ENCODE results near the gene CEACAM4.

CEACAM4 gene

DNA sequence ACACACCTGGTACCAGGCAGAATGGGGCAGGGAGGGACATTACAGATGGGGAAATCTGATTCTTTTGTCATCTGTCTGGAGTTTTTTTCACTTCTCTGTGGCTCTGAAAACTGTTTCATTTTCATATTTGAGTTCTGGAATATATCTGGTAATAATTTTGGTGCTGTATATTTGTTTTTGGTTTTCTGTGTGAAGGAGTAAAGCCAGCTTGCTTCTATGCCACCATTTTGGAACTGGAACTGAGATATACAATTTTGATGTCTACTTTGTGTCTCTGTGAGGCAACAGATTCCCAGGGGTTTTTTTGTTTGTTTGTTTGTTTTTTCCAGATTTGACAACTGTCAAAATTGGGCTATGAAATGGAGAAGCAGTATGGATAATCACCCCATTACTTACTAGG lies 16.1 kb downstream of the CEACAM4 start:
- TF ChIP-seq, protein P1, sequence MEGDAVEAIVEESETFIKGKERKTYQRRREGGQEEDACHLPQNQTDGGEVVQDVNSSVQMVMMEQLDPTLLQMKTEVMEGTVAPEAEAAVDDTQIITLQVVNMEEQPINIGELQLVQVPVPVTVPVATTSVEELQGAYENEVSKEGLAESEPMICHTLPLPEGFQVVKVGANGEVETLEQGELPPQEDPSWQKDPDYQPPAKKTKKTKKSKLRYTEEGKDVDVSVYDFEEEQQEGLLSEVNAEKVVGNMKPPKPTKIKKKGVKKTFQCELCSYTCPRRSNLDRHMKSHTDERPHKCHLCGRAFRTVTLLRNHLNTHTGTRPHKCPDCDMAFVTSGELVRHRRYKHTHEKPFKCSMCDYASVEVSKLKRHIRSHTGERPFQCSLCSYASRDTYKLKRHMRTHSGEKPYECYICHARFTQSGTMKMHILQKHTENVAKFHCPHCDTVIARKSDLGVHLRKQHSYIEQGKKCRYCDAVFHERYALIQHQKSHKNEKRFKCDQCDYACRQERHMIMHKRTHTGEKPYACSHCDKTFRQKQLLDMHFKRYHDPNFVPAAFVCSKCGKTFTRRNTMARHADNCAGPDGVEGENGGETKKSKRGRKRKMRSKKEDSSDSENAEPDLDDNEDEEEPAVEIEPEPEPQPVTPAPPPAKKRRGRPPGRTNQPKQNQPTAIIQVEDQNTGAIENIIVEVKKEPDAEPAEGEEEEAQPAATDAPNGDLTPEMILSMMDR (IDR thresholded peaks at IDR 0.05; ENCODE audit: insufficient read depth, low read depth, low read length, missing control alignments) = no peak
- H3K4me3 ChIP-seq (ENCODE audit: low read length) = no peak overlapping the region
- no peak for DNase-seq (ENCODE audit: low read depth)

DNA sequence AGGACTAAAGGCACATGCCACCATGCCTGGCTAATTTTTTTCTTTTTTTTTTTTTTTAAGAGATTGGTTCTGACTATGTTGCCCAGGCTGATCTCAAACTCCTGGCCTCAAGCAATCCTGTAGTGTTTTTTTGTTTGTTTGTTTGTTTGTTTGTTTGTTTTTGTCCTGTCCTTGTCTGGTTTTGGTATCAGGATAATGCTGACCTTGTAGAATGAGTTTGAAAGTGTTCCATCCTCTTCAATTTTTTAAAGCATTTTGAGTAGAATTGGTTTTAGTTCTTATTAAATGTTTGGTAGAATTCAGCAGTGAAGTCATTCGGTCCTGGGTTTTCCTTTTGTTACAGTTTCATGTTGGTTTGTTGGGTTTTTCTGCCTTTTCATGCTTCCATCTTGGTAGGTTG lies 19.2 kb downstream of the CEACAM4 start:
- no peak for DNase-seq (ENCODE audit: low read depth)
- TF ChIP-seq, protein P1 (IDR thresholded peaks at IDR 0.05; ENCODE audit: insufficient read depth, low read depth, low read length, missing control alignments) = no peak
- no peak overlapping the region for H3K4me3 ChIP-seq (ENCODE audit: low read length)

DNA sequence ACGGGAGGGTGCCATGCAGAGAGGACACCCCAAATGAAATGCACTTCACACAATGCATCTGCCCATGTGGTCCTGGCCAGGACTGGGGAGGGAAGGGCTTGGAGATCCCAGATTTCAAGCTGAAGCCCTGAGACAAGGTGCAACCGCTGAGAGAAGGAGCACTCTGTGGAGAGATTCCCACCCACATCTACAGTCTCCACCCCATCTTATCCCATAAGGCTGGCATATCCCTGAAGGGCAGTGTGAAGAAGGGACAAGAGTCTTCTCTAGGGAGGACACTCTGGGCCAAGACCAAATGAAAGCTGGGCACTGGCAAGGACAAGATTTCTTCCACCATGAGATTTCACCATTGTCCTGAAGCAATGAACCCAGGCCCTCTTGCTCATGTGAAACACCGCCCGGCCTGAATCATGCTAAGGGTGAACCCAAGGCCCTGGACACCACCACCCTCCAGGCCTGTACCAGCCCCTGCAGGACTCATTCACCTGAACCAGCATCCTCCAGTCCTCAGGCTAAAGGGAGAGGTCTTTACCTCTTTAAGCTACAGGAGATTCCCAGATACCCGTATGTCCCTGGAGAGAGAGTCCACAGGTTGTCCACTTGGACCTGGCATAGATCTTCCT lies 20.5 kb downstream of the CEACAM4 start:
- no peak overlapping the region for H3K4me3 ChIP-seq (ENCODE audit: low read length)
- TF ChIP-seq, protein P1 (IDR thresholded peaks at IDR 0.05; ENCODE audit: insufficient read depth, low read depth, low read length, missing control alignments) = no peak
- no peak for DNase-seq (ENCODE audit: low read depth)

DNA sequence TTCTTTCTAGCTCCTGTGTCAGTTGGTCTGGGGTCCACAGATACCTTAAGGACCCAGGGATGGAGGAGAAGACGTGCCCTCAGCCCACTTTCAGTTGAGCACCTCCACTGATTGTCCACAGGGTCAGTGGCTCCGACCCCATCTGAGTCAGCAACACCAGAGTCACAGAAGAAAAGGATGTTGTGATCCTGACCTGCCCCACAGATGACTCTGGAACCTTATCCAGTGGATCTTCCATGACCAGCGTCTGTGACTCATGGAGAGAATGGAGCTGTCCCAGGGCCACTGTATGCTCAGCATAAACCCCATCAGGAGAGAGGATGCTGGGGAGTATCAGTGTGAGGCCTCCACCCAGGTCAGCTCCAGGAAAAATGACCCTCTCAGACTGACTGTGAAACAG lies 22.0 kb downstream of the CEACAM4 start:
- TF ChIP-seq, protein P1 (IDR thresholded peaks at IDR 0.05; ENCODE audit: insufficient read depth, low read depth, low read length, missing control alignments) = no peak
- H3K4me3 ChIP-seq (ENCODE audit: low read length) = no peak overlapping the region
- no peak for DNase-seq (ENCODE audit: low read depth)

DNA sequence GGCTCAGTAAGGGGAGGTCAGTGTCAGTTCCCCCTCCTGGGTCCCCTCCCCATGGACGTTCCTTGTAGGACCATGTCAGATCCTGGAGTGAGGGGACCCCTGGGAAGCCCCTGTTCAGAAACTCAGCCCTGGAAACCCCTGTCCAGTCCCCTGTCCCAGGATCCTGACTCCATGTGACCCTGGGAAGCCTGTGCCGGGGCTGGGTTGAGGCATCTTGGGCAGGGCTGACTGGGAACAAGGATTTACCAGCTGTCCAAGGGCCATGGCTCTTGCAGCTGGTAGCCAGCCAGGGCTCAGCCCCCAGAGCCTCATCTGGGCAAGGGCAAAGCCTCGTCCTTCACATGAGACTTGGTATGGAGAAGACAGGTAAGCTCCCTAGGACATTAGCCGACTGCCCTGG lies 25.1 kb downstream of the CEACAM4 start:
- TF ChIP-seq, protein P1 (IDR thresholded peaks at IDR 0.05; ENCODE audit: insufficient read depth, low read depth, low read length, missing control alignments) = no peak

DNA sequence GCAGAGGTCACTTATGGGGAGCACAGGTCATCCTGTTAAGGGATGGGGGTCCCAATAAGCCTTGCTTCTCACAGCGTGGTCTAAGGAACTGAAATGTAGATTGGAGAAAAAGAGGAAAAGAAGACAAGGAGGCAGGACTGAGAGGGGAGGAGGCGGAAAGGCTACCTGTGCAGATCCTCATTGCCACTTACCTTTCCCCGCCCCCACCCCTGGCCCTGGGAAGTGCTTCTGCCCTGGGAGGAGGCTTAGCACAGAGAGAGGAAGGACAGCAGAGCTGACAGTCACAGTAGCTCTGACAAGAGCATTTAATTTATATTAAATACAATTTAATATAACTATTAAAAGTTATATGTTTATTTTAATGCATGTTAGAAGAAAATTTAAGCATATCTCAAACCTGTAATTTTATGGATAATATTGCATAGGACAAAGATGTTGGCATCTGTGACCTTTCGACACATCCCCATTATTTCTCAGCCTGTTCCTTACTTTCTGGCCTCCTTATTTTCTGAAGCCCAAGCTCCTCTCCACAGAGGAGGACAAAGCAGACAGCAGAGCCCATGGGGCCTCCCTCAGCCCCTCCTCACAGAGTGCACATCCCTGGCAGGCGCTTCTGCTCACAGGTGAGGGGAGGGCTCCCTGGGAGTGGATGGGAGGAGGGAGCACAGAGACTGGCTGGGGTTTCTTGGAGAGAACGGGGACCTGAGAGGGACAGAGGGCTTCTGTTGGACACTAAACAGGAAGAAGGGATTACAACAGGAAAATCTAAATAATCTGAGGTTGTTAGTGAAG lies 27.5 kb downstream of the CEACAM4 start:
- no peak for DNase-seq (ENCODE audit: low read depth)
- TF ChIP-seq, protein P1 (IDR thresholded peaks at IDR 0.05; ENCODE audit: insufficient read depth, low read depth, low read length, missing control alignments) = no peak

More for the DNA sequence above, 25.1 kb downstream of the CEACAM4 start:
- DNase-seq (ENCODE audit: low read depth) = no peak
- no peak overlapping the region for H3K4me3 ChIP-seq (ENCODE audit: low read length)

More for the DNA sequence above, 27.5 kb downstream of the CEACAM4 start:
- no peak overlapping the region for H3K4me3 ChIP-seq (ENCODE audit: low read length)

All from epithelial cell of esophagus (primary cell).